Ovary (tissue), 9 donors: ENCODE results near the gene PIP. TPM values are rescaled to one million over a fixed set of nuclear protein-coding genes. Genes with fewer than 3 reads are reported as not detected.
"Not testable (repeated sequence)": the region's sequence is repeated elsewhere in the genome, so short reads cannot be mapped to it uniquely, and the experiment has no call there.

Source experiments
- DNase-seq, 5 donors: peaks; one replicate each; pipeline ENCODE4 v3.0.0-alpha.2; 2019 to 2020
- H3K27ac ChIP-seq, 2 donors: fragments of 200-600 bp; one replicate each; pipeline versions ENCODE4 v1.5.1 to v1.8.0; 2019 to 2022
- H3K27me3 ChIP-seq: fragments of 200-600 bp; one replicate; pipeline ENCODE4 v1.8.0; 2022
- H3K36me3 ChIP-seq: fragments of 200-600 bp; sonication (generic); one replicate; pipeline ENCODE4 v1.5.1; 2019
- H3K4me1 ChIP-seq: one replicate; pipeline ENCODE4 v1.8.1; 2013; ENCODE audit warnings: mild to moderate bottlenecking, moderate library complexity; ENCODE audit not compliant: insufficient read depth
- H3K4me3 ChIP-seq: fragments of 200-600 bp; sonication (generic); one replicate; pipeline ENCODE4 v1.5.1; 2017
- H3K9me3 ChIP-seq, 2 donors: fragments of 200-600 bp in 1 of 2; sonication (generic) in 1 of 2; one replicate each; pipeline versions ENCODE4 v1.5.1 to v1.8.1; 2013 to 2019; ENCODE audit warnings: mild to moderate bottlenecking in 1 of 2, moderate library complexity in 1 of 2
- CTCF ChIP-seq, 3 donors: fragments of 450-650 bp in 2 of 3; fragments of 200-600 bp in 1 of 3; IDR thresholded peaks; one replicate each; pipeline versions ENCODE4 v1.5.1 to v1.8.0; 2016 to 2022; ENCODE audit warnings: antibody characterized with exemption in 3 of 3, mild to moderate bottlenecking in 1 of 3
- EP300 ChIP-seq: sonication (generic); formaldehyde crosslinking; IDR thresholded peaks from one replicate; pipeline ENCODE4 v1.6.1; 2017; ENCODE audit warnings: antibody characterized with exemption
- POLR2A ChIP-seq: fragments of 450-650 bp; IDR thresholded peaks from one replicate; pipeline ENCODE4 v1.6.1; 2017; ENCODE audit warnings: antibody characterized with exemption, mild to moderate bottlenecking, moderate library complexity
- WGBS, 3 donors: extraction: QIAGEN DNeasy Blood & Tissue Kit in 1 of 3; methylation state at CpG; one replicate each; pipeline versions ENCODE4 v1.1.5 to v1.1.7; 2013 to 2017; 5-methylcytosine and 5-hydroxymethylcytosine counted together
- intact Hi-C, 4 donors: fragments of 100-400 bp; cut with DNase I; formaldehyde crosslinking; loops; one replicate each; pipeline versions ENCODE4 v1.11.0 to v1.15.1; 2022 to 2023
- polyA plus RNA-seq, 2 donors: library from polyadenylated mRNA; stranded (reverse); fragments of 200-250 nt in 1 of 2; fragments of 350-450 nt in 1 of 2; fragmentation: Illumina TruSeq in 1 of 2; extraction: RNeasy Lipid Tissue Mini Kit (QIAGEN cat#74804) in 1 of 2; gene quantifications; one replicate each; pipeline ENCODE4 v1.2.3, GENCODE V29; 2013 to 2014
- total RNA-seq, 7 donors: library from RNA; depleted of rRNA in 2 of 7; stranded (reverse); fragments of >200 nt in 2 of 7; fragmentation: NEBNext Ultra II Directional in 3 of 7; extraction: Animal tissue kit (Norgen Biotek cat#: 25700) in 3 of 7; gene quantifications; one replicate each; pipeline versions ENCODE4 v1.1.0 to v1.2.4, GENCODE V29; 2016 to 2023
- donor health status: DM: no; HTN: no; CAD: no; lungs with moderate emphysema.
- donor health status: DM: no; HTN: no; CAD: no.
- donor health status: Bipolar disorder and iron deficiency.
- donor health status: DM: yes; HTN: yes; CAD: no.
- donor health status: DM: no; HTN: no; CAD: no.
- donor health status: DM: yes; HTN: yes; CAD: no.

PIP gene
- total and polyA plus RNA-seq, 9 donors = 0.92 to 4.9 TPM; not detected in 7

DNA sequence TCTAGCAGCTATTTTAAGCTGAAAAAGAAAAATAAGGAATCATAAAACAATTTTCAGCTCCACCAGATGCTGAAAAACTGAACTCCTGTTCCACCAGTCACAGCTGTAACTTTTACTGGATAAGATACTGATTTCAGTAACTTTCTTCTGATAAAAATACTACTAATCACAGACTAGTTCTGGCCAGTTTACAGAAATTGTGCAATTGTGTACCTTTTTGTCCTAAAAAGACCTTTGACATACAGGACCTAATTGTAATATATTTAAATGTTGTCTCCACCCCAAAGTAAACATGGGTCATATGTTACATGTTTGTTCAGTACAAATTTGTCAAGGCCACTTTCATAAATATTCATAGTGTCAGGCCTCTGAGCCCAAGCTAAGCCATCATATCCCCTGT lies 27.1 kb upstream of the PIP start:
- no peak for TF ChIP-seq CTCF (IDR thresholded peaks at IDR 0.05)
- no peak for TF ChIP-seq EP300
- TF ChIP-seq POLR2A = no peak
- Histone ChIP-seq H3K27me3 (no peaks in the 10 kb centered on the region), H3K27ac (no peak overlapping the region), H3K9me3 (no peaks in the 10 kb centered on the region), H3K4me3 (no peak overlapping the region), H3K36me3 (no peaks in the 10 kb centered on the region), H3K4me1 (no peaks in the 10 kb centered on the region)
- intact Hi-C loops = no loop called here
- no peak for DNase-seq

GRCh38 chr7:143108019-143108418 lies 23.9 kb upstream of the PIP start:
- H3K9me3 ChIP-seq, H3K27me3 ChIP-seq, H3K36me3 ChIP-seq, intact Hi-C loops, H3K4me3 ChIP-seq, DNase-seq, H3K27ac ChIP-seq, H3K4me1 ChIP-seq: not testable (repeated sequence)
- 93 to 98% (median 94%) methylated on average over 3 of the region's 3 CpGs for WGBS, 3 donors

GRCh38 chr7:143117395-143117794 lies 14.5 kb upstream of the PIP start:
- Histone ChIP-seq H3K36me3 (no peaks in the 10 kb centered on the region), H3K4me1 (no peaks in the 10 kb centered on the region), H3K9me3 (no peaks in the 10 kb centered on the region), H3K27ac (no peak overlapping the region), H3K27me3 (no peaks in the 10 kb centered on the region), H3K4me3 (no peak overlapping the region)
- no peak for TF ChIP-seq POLR2A
- intact Hi-C loops = no loop called here
- DNase-seq = no peak
- 88 to 94% (median 91%) methylated on average over 3 of the region's 3 CpGs for WGBS, 3 donors

- Histone ChIP-seq H3K27ac (no peak overlapping the region), H3K27me3 (no peaks in the 10 kb centered on the region), H3K4me3 (no peak overlapping the region), H3K9me3 (peaks cover 0 to 4% of the 10 kb centered on the region in 2 donors), H3K4me1 (no peaks in the 10 kb centered on the region), H3K36me3 (no peaks in the 10 kb centered on the region)
- TF ChIP-seq EP300 (no peak), POLR2A (no peak), CTCF (IDR thresholded peaks at IDR 0.05) (no peak)
- DNase-seq = no peak
- WGBS, 3 donors = 17 to 31% (median 22%) methylated on average over 3 of the region's 3 CpGs
- intact Hi-C loops = no loop called here
These were observed 11.0 kb upstream of the PIP start for GRCh38 chr7:143120691-143121405.

DNA sequence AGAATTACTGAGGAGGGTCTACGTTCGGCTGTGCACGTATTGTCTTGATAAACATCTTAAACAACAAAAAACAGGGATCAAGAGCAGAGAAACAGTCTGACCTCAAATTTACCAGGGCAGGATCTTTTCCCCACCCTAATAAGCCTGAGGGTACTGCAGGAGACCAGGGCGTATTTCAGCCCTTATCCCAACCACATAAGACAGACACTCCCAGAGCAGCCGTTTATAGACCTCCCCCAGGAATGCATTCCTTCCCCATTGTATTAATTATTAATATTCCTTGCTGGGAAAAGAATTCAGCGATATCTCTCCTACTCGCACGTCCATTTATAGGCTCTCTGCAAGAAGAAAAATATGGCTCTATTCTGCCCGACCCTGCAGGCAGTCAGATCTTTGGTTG lies 8.6 kb upstream of the PIP start:
- H3K27ac ChIP-seq, H3K36me3 ChIP-seq, DNase-seq, H3K9me3 ChIP-seq, H3K4me1 ChIP-seq, intact Hi-C loops, H3K4me3 ChIP-seq, H3K27me3 ChIP-seq: not testable (repeated sequence)
- 93 to 95% (median 94%) methylated on average over 9 of the region's 9 CpGs for WGBS, 3 donors

DNA sequence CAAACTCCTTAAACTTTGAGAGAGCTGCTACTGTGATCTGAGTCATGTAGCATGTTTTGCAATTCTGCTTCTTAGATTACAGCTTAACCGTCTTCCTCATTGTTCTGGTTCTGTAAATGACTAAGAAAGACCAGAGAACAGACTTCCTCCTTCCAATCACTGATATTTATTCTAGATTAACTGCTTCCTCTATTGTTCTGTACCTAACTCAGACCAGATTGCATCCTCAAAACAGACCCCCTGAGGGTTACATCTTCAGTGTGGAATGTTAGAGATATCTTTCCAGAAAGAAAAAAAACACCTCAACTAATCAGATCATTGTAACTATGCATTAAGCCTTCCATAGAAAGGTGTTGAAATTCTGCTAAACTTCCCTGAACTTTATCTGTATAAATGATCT lies 5.7 kb upstream of the PIP start:
- Histone ChIP-seq H3K4me1 (no peaks in the 10 kb centered on the region), H3K9me3 (peaks cover 0 to 4% of the 10 kb centered on the region in 2 donors), H3K4me3 (no peak overlapping the region), H3K36me3 (no peaks in the 10 kb centered on the region), H3K27ac (no peak overlapping the region), H3K27me3 (no peaks in the 10 kb centered on the region)
- intact Hi-C loops = no loop called here
- TF ChIP-seq CTCF (IDR thresholded peaks at IDR 0.05) (no peak), EP300 (no peak), POLR2A (no peak)
- no peak for DNase-seq
- 51 to 60% (median 55%) methylated on average over 1 of the region's 1 CpG for whole genome bisulfite sequencing, 3 donors
